IMR-90 (cell line): ENCODE data around the gene HLA-F. TPM values are rescaled to one million over a fixed set of nuclear protein-coding genes. Genes with fewer than 3 reads are reported as not detected.

Experiments
- ATAC-seq: fragments of 200-7000 bp; cut with Tn5 transposase; 2 replicates; pipeline ENCODE4 v1.9.1; 2020; ENCODE audit warnings: low read depth, mild to moderate bottlenecking, moderate library complexity
- BruUV-seq: library from RNA; stranded (reverse); fragments of 400-500 nt; replicated peaks from 2 replicates; lab custom pipeline; 2021; lab: Mats Ljungman, UMichigan
- CTCF ChIA-PET: fragments of 300-600 bp; formaldehyde crosslinking; extraction: SDS; loops from one replicate; lab custom pipeline; 2021; ENCODE audit warnings: antibody characterized with exemption; lab: Yijun Ruan, JAX
- POLR2A ChIA-PET: fragments of 300-600 bp; sonication (Branson Sonifier 250); formaldehyde crosslinking; loops from one replicate; lab custom pipeline; 2022; ENCODE audit warnings: antibody characterized with exemption; ENCODE audit not compliant: unreplicated experiment; lab: Charles Lee
- DNase-seq: peaks from one replicate; pipeline ENCODE4 v3.0.0; 2013
- H2AFZ ChIP-seq: replicated peaks from 2 replicates; pipeline ENCODE3; 2013; ENCODE audit warnings: low read length, mild to moderate bottlenecking; ENCODE audit not compliant: poor library complexity
- H2AK5ac ChIP-seq: 2 replicates; pipeline ENCODE4 v1.6.1; 2013; ENCODE audit warnings: low read depth, low read length, inconsistent platforms
- H2AK9ac ChIP-seq: replicated peaks from 2 replicates; pipeline ENCODE3; 2013; ENCODE audit warnings: mild to moderate bottlenecking, low read depth, low read length, moderate library complexity; ENCODE audit not compliant: poor library complexity
- H2BK120ac ChIP-seq: 2 replicates; pipeline ENCODE4 v1.6.1; 2013; ENCODE audit warnings: low read depth, low read length, inconsistent platforms
- H2BK15ac ChIP-seq: 3 replicates; pipeline ENCODE4 v1.6.1; 2013; ENCODE audit warnings: low read depth, low read length, inconsistent platforms
- H2BK20ac ChIP-seq: 2 replicates; pipeline ENCODE4 v1.6.1; 2013; ENCODE audit warnings: low read depth, mild to moderate bottlenecking, inconsistent platforms, low read length, moderate library complexity
- H2BK5ac ChIP-seq: 2 replicates; pipeline ENCODE4 v1.6.1; 2013; ENCODE audit warnings: mild to moderate bottlenecking, low read depth, low read length, inconsistent platforms; ENCODE audit not compliant: poor library complexity, severe bottlenecking
- H3K14ac ChIP-seq: replicated peaks from 2 replicates; pipeline ENCODE4 v1.6.1; 2013; ENCODE audit warnings: low read depth, low read length, inconsistent platforms
- H3K18ac ChIP-seq: 2 replicates; pipeline ENCODE4 v1.6.1; 2013; ENCODE audit warnings: low read depth, low read length, control low read depth
- H3K23ac ChIP-seq: 2 replicates; pipeline ENCODE4 v1.6.1; 2013; ENCODE audit warnings: low read depth, low read length, inconsistent platforms
- H3K27ac ChIP-seq: 2 replicates; pipeline ENCODE4 v1.5.1; 2013; ENCODE audit warnings: mild to moderate bottlenecking, control low read depth, low read length; ENCODE audit not compliant: insufficient read depth
- H3K27me3 ChIP-seq: 2 replicates; pipeline ENCODE4 v1.6.1; 2013; ENCODE audit warnings: low read length; ENCODE audit not compliant: control insufficient read depth, insufficient read depth
- H3K36me3 ChIP-seq: 2 replicates; pipeline ENCODE4 v1.6.1; 2013; ENCODE audit warnings: low read length, mixed read lengths; ENCODE audit not compliant: control insufficient read depth, insufficient read depth
- H3K4ac ChIP-seq: 2 replicates; pipeline ENCODE4 v1.6.1; 2013; ENCODE audit warnings: low read depth, low read length, inconsistent platforms
- H3K4me1 ChIP-seq: 2 replicates; pipeline ENCODE4 v1.6.1; 2013; ENCODE audit warnings: low read length, mixed read lengths; ENCODE audit not compliant: control insufficient read depth, insufficient read depth
- H3K4me2 ChIP-seq: 2 replicates; pipeline ENCODE4 v1.6.1; 2013; ENCODE audit warnings: low read depth, mild to moderate bottlenecking, control low read depth, low read length, moderate library complexity
- H3K4me3 ChIP-seq: 2 replicates; pipeline ENCODE4 v1.5.1; 2013; ENCODE audit warnings: low read depth, mild to moderate bottlenecking, control low read depth, low read length, moderate library complexity; ENCODE audit not compliant: insufficient read depth
- H3K56ac ChIP-seq: 2 replicates; pipeline ENCODE4 v1.6.1; 2013; ENCODE audit warnings: low read length, inconsistent platforms; ENCODE audit not compliant: insufficient read depth; ENCODE audit errors: extremely low read depth
- H3K79me1 ChIP-seq, 2 experiments: 2 replicates each; pipeline ENCODE4 v1.6.1; 2013; ENCODE audit warnings: low read length in 2 of 2, inconsistent platforms in 1 of 2, low read depth in 1 of 2
- H3K9ac ChIP-seq: 2 replicates; pipeline ENCODE4 v1.6.1; 2013; ENCODE audit warnings: low read depth, low read length, control low read depth
- H3K9me1 ChIP-seq: 2 replicates; pipeline ENCODE4 v1.6.1; 2013; ENCODE audit warnings: low read length, inconsistent platforms; ENCODE audit not compliant: insufficient read depth
- H3K9me3 ChIP-seq: 2 replicates; pipeline ENCODE4 v1.6.1; 2013; ENCODE audit warnings: low read length; ENCODE audit not compliant: control insufficient read depth, insufficient read depth
- H4K20me1 ChIP-seq: 2 replicates; pipeline ENCODE4 v1.6.1; 2013; ENCODE audit warnings: low read length, inconsistent platforms; ENCODE audit not compliant: insufficient read depth
- H4K5ac ChIP-seq: 2 replicates; pipeline ENCODE4 v1.6.1; 2013; ENCODE audit warnings: mild to moderate bottlenecking, low read depth, low read length, control low read depth
- H4K8ac ChIP-seq, 2 experiments: 2 replicates each; pipeline ENCODE4 v1.6.1; 2013; ENCODE audit warnings: low read depth in 2 of 2, low read length in 2 of 2, control low read depth in 1 of 2, inconsistent platforms in 1 of 2
- H4K91ac ChIP-seq: 2 replicates; pipeline ENCODE4 v1.6.1; 2013; ENCODE audit warnings: low read depth, low read length, inconsistent platforms; ENCODE audit not compliant: insufficient read depth
- BHLHE40 ChIP-seq: fragments of 150-350 bp; IDR thresholded peaks from 2 replicates; pipeline ENCODE4 v1.6.1; 2016; ENCODE audit warnings: mild to moderate bottlenecking, low read depth, low read length
- POLR2A ChIP-seq: IDR thresholded peaks from 2 replicates; pipeline ENCODE4 v1.6.1; 2012; ENCODE audit warnings: mild to moderate bottlenecking, low read depth, low read length
- SMC3 ChIP-seq: fragments of 150-350 bp; IDR thresholded peaks from 2 replicates; pipeline ENCODE4 v1.6.1; 2016; ENCODE audit warnings: low read depth, mild to moderate bottlenecking, antibody characterized with exemption, low read length, moderate library complexity
- USF2 ChIP-seq: fragments of 150-350 bp; IDR thresholded peaks from 2 replicates; pipeline ENCODE4 v1.6.1; 2017; ENCODE audit warnings: mild to moderate bottlenecking, antibody characterized with exemption, low read length, low read depth
- WGBS, 2 experiments: methylation state at CpG; one replicate each; pipeline versions ENCODE4 v1.1.5 to v1.1.7; 2013; ENCODE audit warnings: missing lambda C conversion rate in 2 of 2; ENCODE audit not compliant: insufficient read length in 1 of 2; ENCODE audit errors: extremely low coverage in 2 of 2; 5-methylcytosine and 5-hydroxymethylcytosine counted together
- dilution Hi-C: fragments of 300-500 bp; cut with HindIII; formaldehyde crosslinking; loops from one replicate; pipeline ENCODE4 v1.14.3; 2018; ENCODE audit warnings: low sequenced_read_pairs; ENCODE audit not compliant: unreplicated experiment
- in situ Hi-C: fragments of 300-500 bp; cut with MboI; formaldehyde crosslinking; loops from 3 replicates; pipeline ENCODE4 v1.14.3; 2019; ENCODE audit warnings: low sequenced_read_pairs, inconsistent platforms, mixed read lengths
- intact Hi-C: fragments of 100-400 bp; cut with micrococcal nuclease; formaldehyde crosslinking; loops from 2 replicates; pipeline ENCODE4 v1.10.0; 2022
- polyA plus RNA-seq, 3 experiments: library from polyadenylated mRNA; depleted of rRNA; stranded (reverse); fragments of >200 nt; gene quantifications; 2 replicates each; pipeline ENCODE4 v1.2.3, GENCODE V29; 2012; ENCODE audit warnings: low replicate concordance in 1 of 3
- total RNA-seq: library from RNA; depleted of rRNA; stranded (reverse); fragments of >200 nt; gene quantifications from 2 replicates; pipeline ENCODE4 v1.2.3, GENCODE V29; 2012

Gene HLA-F
- total and polyA plus RNA-seq, 2 of the 4 experiments (the other 2 are of a cell fraction): not detected

- Histone ChIP-seq H3K79me1 (no peaks in the 10 kb centered on the region), H3K9me1 (no peaks in the 10 kb centered on the region), H3K18ac (no peak overlapping the region), H3K27ac (no peak overlapping the region), H3K9ac (no peak overlapping the region), H4K5ac (no peak overlapping the region), H2BK20ac (no peak overlapping the region), H3K4me2 (no peak overlapping the region), H3K23ac (no peak overlapping the region), H3K4ac (no peak overlapping the region), H4K91ac (no peak overlapping the region), H2AFZ (no peak overlapping the region), H2AK9ac (no peak overlapping the region), H2AK5ac (no peak overlapping the region), H4K20me1 (no peaks in the 10 kb centered on the region), H2BK120ac (no peak overlapping the region), H3K4me3 (no peak overlapping the region), H3K36me3 (no peaks in the 10 kb centered on the region), H3K27me3 (no peaks in the 10 kb centered on the region), H3K14ac (no peak overlapping the region), H2BK15ac (no peak overlapping the region), H4K8ac (no peak overlapping the region), H3K4me1 (no peaks in the 10 kb centered on the region), H3K56ac (no peak overlapping the region), H2BK5ac (no peak overlapping the region), H3K9me3 (no peaks in the 10 kb centered on the region)
- in situ Hi-C loops: no loop called here
- ChIA-PET POLR2A (no interaction called here), CTCF (interaction anchor here (0.6 to 1.4 kb wide), 4 partner anchors 23 to 27 kb away, joined by 3 to 4 read pairs (median 3); no protein-coding TSS in a partner anchor)
- no TSS peak for BruUV-seq
- DNase-seq (no peak), ATAC-seq (no peak; the same call in 1 of the 2 replicates)
- dilution Hi-C loops: no loop called here
- WGBS, 2 experiments: 0% methylated on average over 1 of the region's 2 CpGs; no CpG with 5 or more reads in 1 of the 2 experiments
- intact Hi-C loops: no loop called here
- TF ChIP-seq SMC3 (no peak), BHLHE40 (no peak), POLR2A (no peak), USF2 (no peak)
These were observed 46.1 kb upstream of the HLA-F start for GRCh38 chr6:29676981-29677601.
